Kidney epithelial cell (primary cell): Measurements from ENCODE around the gene TBC1D17. TPM values are rescaled to one million over a fixed set of nuclear protein-coding genes. Genes with fewer than 3 reads are reported as not detected.

Source experiments
- DNase-seq: peaks from one replicate; pipeline ENCODE4 v3.0.0-alpha.2; 2010; ENCODE audit warnings: low read depth
- H3K27me3 ChIP-seq: 2 replicates; pipeline ENCODE4 v1.6.0; 2011; ENCODE audit warnings: low read length; ENCODE audit not compliant: control insufficient read depth, insufficient read depth
- H3K36me3 ChIP-seq: 2 replicates; pipeline ENCODE4 v1.5.1; 2011; ENCODE audit warnings: low read length; ENCODE audit not compliant: control insufficient read depth, insufficient read depth
- H3K4me3 ChIP-seq: 2 replicates; pipeline ENCODE4 v1.5.1; 2011; ENCODE audit warnings: low read depth, mild to moderate bottlenecking, control low read depth, low read length
- total RNA-seq: library from RNA; depleted of rRNA; stranded (reverse); fragments of >200 nt; gene quantifications from 2 replicates; pipeline ENCODE4 v1.2.3, GENCODE V29; 2015
- TF ChIP-seq, protein P1 (sequence below): IDR thresholded peaks from 2 replicates; pipeline ENCODE4 v1.5.1; 2011; ENCODE audit warnings: mild to moderate bottlenecking, moderate library complexity, low read length, control low read depth, inconsistent platforms; ENCODE audit not compliant: insufficient read depth, poor library complexity, severe bottlenecking

The TBC1D17 gene
- total RNA-seq, 1 donor from 2014 or later: 17.4 TPM

DNA sequence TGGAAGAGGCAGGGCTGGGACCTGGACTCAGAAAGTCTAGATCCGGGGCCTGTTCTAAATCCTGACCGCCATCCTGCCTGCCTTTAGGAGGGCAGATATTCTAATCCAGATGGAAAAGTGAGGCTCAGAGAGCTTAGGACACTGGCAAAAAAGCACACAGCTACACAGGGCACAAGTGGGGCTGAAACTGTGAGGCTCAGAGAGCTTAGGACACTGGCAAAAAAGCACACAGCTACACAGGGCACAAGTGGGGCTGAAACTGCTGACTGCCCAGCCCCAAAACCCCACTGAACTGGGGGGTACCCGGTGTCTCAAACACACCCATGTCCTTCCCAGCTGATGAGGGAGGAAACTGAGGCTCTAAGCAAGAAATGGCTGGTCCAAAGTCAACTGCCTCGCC is 2.3 kb upstream of the TBC1D17 start:
- no peaks in the 10 kb centered on the region for H3K27me3 ChIP-seq
- no peak for DNase-seq
- peak overlapping the region; percentile 98 for H3K4me3 ChIP-seq
- H3K36me3 ChIP-seq: peaks cover 4% of the 10 kb centered on the region
- TF ChIP-seq, protein P1, sequence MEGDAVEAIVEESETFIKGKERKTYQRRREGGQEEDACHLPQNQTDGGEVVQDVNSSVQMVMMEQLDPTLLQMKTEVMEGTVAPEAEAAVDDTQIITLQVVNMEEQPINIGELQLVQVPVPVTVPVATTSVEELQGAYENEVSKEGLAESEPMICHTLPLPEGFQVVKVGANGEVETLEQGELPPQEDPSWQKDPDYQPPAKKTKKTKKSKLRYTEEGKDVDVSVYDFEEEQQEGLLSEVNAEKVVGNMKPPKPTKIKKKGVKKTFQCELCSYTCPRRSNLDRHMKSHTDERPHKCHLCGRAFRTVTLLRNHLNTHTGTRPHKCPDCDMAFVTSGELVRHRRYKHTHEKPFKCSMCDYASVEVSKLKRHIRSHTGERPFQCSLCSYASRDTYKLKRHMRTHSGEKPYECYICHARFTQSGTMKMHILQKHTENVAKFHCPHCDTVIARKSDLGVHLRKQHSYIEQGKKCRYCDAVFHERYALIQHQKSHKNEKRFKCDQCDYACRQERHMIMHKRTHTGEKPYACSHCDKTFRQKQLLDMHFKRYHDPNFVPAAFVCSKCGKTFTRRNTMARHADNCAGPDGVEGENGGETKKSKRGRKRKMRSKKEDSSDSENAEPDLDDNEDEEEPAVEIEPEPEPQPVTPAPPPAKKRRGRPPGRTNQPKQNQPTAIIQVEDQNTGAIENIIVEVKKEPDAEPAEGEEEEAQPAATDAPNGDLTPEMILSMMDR: no peak

DNA sequence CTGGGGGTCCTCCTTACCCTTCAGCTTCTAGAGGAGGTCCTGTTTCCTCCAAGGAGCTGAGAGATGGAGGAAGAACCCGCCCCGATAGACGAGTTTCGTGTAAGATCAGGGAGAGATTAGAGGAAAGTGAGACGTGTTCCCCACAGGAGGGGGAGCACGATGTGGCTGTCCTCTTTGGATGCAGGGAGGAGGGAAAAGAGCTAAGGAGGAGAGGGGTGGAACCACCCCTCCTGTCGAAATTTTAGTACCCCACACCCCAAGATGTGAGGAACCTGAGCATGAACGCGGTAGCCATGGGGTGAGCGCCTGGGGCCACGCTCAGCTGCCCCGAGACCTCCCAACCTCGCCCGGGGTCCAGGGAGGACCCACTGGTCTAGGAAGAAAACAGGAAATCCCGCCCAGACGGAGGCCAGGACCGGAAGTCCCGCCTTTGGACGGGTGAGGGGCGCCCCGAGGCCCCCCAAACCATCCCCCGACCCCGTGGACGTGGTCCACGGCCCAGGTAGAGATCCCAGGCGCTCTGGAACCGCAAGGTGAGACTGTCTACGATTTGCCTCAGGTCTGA is 1.6 kb upstream of the TBC1D17 start:
- no peak for DNase-seq
- H3K36me3 ChIP-seq: peaks cover 4% of the 10 kb centered on the region
- no peaks in the 10 kb centered on the region for H3K27me3 ChIP-seq
- TF ChIP-seq, protein P1: no peak
- peak overlapping the region; percentile 98 for H3K4me3 ChIP-seq

DNA sequence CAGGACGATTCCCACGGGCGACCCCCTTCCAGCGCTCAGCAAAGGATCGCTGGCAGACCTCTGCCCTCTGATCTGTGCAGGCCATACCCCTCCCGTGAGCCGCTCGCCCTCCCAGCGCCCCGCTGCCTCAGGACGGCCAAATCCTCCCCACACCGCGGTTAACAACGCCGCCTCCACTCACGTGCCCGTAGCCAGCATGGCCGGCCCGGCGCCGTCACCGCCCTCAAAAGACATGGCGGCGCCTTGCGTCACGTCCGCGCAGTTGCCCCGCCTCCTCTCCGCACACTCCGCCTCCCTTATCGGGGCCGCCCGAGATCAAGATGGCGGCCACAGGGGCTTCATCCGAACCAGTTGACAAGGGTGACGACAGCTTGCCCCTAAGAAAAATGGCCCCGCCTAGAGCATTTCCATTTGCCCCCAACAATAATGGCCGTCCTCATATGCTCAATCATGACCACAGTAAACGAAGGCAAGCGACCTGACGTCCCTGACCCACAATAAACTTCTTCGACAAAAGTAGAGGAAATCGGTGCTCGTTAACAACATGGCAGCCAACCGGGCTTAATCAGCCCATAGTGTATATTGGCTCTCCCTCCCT is 981 bp upstream of the TBC1D17 start:
- DNase-seq: no peak
- H3K27me3 ChIP-seq: no peaks in the 10 kb centered on the region
- peak overlapping the region; percentile 98 for H3K4me3 ChIP-seq
- TF ChIP-seq, protein P1: no peak
- H3K36me3 ChIP-seq: no peaks in the 10 kb centered on the region

DNA sequence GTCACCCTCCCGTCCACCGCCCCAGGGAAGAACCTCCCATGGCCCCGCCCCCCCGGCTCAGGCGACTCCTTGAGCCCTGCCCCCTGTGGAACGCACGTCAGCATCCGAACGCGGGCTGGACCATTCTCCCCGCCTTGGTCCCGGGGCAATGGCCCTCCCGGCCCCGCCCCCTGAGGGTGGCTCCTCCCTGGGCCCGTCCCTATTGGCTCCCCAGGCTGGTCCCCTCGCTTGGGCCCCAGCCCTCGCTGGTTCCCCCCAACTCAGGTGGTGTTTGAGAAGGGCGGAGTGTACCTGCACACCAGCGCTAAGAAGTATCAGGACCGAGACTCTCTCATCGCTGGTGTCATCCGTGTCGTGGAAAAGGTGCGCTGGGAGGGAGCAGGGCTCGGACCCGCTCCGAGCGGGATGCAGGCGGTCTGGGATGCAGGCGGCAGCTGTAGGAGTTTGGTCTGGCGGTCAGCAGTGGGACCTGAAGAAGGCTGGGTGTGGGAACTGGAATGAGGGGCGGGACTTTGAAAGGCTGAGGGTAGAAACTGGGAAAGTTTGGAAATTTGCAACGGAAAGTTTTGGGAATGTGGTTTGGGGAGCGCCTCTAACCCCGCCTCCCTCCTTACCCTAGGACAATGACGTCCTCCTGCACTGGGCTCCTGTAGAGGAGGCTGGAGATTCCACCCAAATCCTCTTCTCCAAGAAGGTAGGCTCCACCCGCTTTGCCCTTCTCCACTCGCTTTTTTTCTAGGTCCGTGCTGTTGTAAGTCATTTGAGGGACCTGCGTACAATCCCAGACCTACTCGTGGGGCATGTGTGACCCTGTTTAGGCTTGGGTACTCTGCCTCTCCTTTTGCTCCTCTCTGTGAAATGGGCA is 609 bp downstream of the TBC1D17 start:
- Histone ChIP-seq H3K27me3 (no peaks in the 10 kb centered on the region), H3K4me3 (peak overlapping the region; percentile 81), H3K36me3 (peaks cover 6% of the 10 kb centered on the region)
- TF ChIP-seq, protein P1: no peak
- DNase-seq: no peak

DNA sequence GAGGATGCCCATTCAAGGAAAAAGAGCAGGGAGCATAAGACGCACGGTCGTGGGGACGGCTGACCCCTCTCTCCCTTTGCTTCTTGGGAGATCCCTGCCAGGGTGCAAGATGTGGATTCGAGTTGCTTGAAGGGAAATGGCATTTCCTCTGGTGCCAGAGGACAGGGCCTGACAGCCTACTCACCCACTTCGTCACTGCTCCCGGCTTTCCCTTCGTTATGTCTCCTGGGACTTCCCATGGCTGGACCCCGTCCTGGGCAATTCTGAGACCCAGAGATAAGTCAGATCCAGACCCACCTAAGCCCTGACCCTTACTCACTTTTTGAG is 1.2 kb downstream of the TBC1D17 start:
- TF ChIP-seq, protein P1: no peak
- no peaks in the 10 kb centered on the region for H3K27me3 ChIP-seq
- H3K4me3 ChIP-seq: no peak overlapping the region
- no peak for DNase-seq
- H3K36me3 ChIP-seq: peaks cover 7% of the 10 kb centered on the region
